CD4-positive, alpha-beta T cell treated with Interleukin-4 for 1 hour (primary cell): ENCODE data around the gene LCN12.

Source experiments
- DNase-seq, 2 donors: peaks; one replicate each; pipeline ENCODE4 v3.0.0-alpha.2; 2020 to 2022

The LCN12 gene

GRCh38 chr9:136991993-136992818 is 40.1 kb downstream of the LCN12 start, which contains the start of gene PAXX:
Gene PAXX (plus strand): TSS chr9:136992422. CDS start chr9:136992444, 22 bp downstream.
- DNase-seq: peak; percentile 93

GRCh38 chr9:136992819-136993369 is 40.8 kb downstream of the LCN12 start:
- DNase-seq: no peak

GRCh38 chr9:136994180-136994887 is 42.3 kb downstream of the LCN12 start:
- no peak for DNase-seq

GRCh38 chr9:136994888-136995230 is 42.8 kb downstream of the LCN12 start:
- no peak for DNase-seq

- no peak for DNase-seq
Observed at GRCh38 chr9:136995362-136995761, 43.3 kb downstream of the LCN12 start.

- no peak for DNase-seq
Observed at GRCh38 chr9:136995772-136996311, 43.8 kb downstream of the LCN12 start.

- peak; percentile 52 to 62 for DNase-seq
Observed at GRCh38 chr9:136996361-136997292, 44.6 kb downstream of the LCN12 start, which contains the start of gene CLIC3. Gene CLIC3 (minus strand): TSS chr9:136996568. CDS start chr9:136996543, 25 bp downstream.

GRCh38 chr9:136997371-136997770 is 45.3 kb downstream of the LCN12 start:
- no peak for DNase-seq

GRCh38 chr9:136997830-136998234 is 45.8 kb downstream of the LCN12 start:
- DNase-seq: peak; percentile 47 to 55

- DNase-seq: peak in 1 of 2 donors; percentile 55
Observed at GRCh38 chr9:137000177-137000930, 48.3 kb downstream of the LCN12 start.

GRCh38 chr9:137001857-137002645 is 50.0 kb downstream of the LCN12 start:
- DNase-seq: no peak

GRCh38 chr9:137002646-137003041 is 50.6 kb downstream of the LCN12 start:
- no peak for DNase-seq

- peak; percentile 28 to 31 for DNase-seq
Observed at GRCh38 chr9:137004285-137004684, 52.2 kb downstream of the LCN12 start.
